Measurements from ENCODE around the gene RERG.
"Not testable (repeated sequence)": the region's sequence is repeated elsewhere in the genome, so short reads cannot be mapped to it uniquely, and the experiment has no call there.

RERG gene

GRCh38 chr12:15130541-15130940, 90.7 kb downstream of the RERG start:
- DNase-seq, result no peak

DNA sequence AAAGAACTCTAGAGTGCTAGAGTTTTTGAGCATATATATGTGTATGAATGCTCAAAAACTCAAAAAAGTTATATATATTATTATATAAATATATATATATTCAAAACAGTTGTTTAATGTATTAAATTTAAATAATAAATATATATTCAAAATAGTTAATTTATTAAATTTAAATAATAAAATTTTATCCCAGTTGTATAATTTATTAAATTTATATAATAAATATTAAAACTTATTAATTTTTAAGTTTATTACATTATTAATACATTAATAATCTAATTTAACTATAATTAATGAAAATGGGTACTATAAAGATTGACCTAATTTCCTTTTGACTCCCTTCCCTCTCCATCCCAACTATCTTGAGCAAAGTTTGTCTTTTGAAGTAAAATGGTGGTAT, 97.8 kb downstream of the RERG start:
- no peak for DNase-seq

DNA sequence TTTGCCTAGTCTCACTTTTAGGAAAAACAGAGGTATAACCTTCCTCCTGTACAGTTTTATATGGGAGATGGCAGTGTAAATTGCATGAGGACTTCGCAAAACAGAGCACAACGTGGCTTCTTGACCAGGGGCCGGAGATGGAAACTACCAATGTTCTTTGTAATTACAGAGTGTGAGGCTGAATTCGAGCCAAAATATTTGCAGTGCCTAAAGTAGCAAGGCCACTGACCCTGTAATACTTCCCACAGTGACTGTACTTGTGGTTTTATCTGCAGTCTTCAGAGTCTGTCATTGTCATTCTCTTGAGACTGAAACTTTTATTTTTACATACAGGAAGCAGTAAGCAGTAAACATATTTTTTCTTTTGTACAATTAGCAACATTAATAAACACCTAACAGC, 98.9 kb downstream of the RERG start:
- DNase-seq, result no peak

DNA sequence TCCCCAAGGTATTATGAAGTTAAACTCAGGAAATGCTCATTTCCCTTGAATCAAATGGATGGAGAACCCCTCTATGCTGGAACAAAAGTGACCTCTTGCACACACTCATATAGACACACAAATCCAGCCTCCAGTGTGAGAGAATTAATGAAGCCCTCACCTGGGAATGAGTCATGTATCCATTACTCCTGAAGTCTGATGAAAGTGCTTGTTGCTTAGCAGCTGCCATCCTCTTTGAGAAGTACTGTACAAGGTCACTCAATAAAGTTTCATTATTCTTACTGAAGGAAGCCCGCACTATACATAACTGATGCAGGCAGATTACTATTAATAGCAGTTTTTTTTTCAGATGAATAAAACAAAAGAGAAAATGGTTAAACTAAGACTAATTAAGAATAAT, 102.3 kb downstream of the RERG start:
- no peak for DNase-seq

DNA sequence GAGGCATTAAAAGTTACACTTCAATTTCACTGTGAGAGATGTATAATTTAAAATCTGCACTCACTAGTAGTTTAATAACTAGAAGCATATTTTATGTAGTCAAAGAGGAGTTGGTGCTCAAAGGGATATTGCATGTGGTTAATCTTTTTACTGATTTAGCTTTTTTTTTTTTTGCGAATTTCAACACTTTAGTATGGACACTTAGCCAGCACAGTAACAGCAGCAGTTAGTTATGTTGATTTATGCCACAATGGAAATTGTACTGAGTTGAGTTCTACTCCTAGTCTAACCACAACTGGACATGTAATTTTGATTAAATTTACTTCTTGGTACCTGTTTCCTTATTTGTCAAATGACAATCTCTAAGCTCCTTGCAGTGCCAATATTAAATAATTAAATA, 104.2 kb downstream of the RERG start:
- no peak for DNase-seq

- no peak for DNase-seq
Observed at GRCh38 chr12:15116086-15116485, 105.1 kb downstream of the RERG start.

- no peak for DNase-seq
Observed at GRCh38 chr12:15115434-15115833, 105.8 kb downstream of the RERG start.

DNA sequence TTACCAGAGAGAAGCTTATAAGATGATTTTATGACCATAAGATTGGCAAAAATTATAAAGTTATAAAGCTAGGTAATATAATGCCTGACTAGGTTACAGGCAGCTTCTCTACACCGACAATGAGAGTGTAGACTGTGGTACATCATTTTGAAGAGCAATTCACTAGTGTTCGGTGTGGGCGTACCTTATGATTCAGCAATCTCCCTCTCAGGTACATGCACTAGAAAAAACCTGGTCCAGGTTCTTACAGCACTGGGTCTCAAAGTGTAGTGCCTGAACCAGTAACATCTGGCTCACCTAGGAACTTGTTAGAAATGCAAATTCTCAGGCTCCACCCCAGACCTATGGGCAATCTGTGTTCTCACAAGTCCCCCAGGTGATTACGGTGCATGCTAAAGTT, 106.7 kb downstream of the RERG start:
- DNase-seq, result no peak

DNA sequence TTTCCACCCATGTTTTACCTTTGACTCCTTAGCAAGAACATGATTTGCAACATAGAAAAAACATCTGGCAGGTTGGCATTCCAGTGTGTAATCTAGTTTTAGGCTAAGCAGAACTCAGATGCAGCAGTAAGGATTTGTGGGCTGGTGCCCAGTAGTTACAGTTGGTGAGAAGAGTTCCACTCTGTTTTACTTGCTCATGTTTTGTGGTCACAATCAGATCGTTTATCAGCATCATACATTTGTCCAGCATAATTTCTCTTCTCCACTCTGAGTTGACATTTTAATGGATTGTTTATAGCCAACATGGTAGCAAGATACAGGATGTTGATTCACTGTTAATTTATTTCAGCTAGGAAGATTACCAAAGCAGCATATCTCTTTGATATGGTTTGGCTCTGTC, 128.4 kb downstream of the RERG start:
- DNase-seq, result no peak

GRCh38 chr12:15090441-15090840, 130.8 kb downstream of the RERG start:
- no peak for DNase-seq

GRCh38 chr12:15088105-15088504, 133.1 kb downstream of the RERG start:
- no peak for DNase-seq

DNA sequence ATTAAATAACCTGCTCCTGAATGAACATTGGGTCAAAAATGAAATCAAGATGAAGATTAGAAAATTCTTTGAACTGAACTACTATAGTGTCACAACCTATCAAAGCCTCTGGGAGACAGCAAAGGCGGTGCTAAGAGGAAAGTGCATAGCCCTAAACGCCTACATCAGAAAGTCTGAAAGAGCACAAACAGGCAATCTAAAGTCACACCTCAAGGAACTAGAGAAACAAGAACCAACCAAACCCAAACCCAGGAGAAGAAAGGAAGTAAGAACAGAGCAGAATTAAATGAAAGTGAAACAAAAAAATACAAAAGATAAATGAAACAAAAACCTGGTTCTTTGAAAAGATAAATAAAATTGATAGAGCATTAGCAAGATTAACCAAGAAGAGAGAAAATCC, 143.5 kb downstream of the RERG start:
- DNase-seq, result not testable (repeated sequence)

DNA sequence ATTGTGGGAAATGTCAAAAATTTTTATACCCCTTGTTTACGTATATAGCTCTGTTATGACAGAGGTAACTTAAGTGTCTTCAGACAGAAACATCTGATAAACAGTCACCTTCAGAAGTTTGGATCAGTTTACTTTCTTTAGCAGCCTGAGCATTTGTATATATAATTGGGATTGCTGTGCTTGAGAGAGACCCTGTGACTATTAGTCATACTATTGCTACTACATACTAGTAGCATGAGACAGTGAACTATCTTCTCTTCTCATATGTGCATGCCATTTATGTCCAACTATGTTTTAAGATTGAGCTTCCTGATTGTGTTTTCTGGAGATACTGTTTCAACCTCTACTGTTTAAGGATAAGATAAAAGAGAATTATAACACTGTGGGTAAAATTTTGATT, 146.9 kb downstream of the RERG start:
- DNase-seq, result no peak

DNA sequence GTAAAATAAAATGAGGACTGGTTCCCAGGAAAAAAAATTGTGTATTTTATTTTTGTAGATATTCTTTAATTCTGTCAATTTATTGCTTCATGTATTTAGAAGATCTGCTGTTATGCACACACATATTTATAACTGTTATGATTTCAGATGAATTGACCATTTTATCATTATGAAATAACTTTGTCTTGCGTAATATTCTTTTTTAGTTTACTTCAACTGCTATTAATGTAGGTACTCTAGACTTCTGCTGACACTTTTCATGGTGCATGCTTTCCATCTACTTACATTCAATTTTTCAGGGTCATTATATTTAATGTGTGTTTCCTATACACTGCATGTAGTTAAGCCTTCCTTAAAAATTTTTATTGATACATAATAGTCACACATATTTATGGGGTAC, 162.1 kb downstream of the RERG start:
- no peak for DNase-seq
